Mesothelial cell of epicardium (in vitro differentiated cells): ENCODE measurements around the gene EVX1. TPM values are rescaled to one million over a fixed set of nuclear protein-coding genes. Genes with fewer than 3 reads are reported as not detected.
A peak's percentile ranks its signal among the peaks of the same experiment; 100 is the strongest.

ENCODE experiments used
- DNase-seq, 2 experiments: peaks; one replicate each; pipeline ENCODE4 v3.0.0; 2021; ENCODE audit warnings: low spot score in 2 of 2; ENCODE audit not compliant: unreplicated experiment in 2 of 2
- H3K27ac Mint-ChIP-seq: 2 replicates; pipeline ENCODE4 v1.8.0; 2021; ENCODE audit warnings: mixed read lengths
- H3K27me3 Mint-ChIP-seq: 2 replicates; pipeline ENCODE4 v1.8.0; 2021; ENCODE audit warnings: low read depth, mixed read lengths
- H3K36me3 Mint-ChIP-seq: 2 replicates; pipeline ENCODE4 v1.8.0; 2021; ENCODE audit warnings: mixed read lengths
- H3K4me1 Mint-ChIP-seq: 2 replicates; pipeline ENCODE4 v1.8.0; 2021; ENCODE audit warnings: mixed read lengths
- H3K4me3 Mint-ChIP-seq: 2 replicates; pipeline ENCODE4 v1.8.0; 2021; ENCODE audit warnings: mild to moderate bottlenecking, moderate library complexity, mixed read lengths
- H3K9me3 Mint-ChIP-seq: 2 replicates; pipeline ENCODE4 v1.8.0; 2021; ENCODE audit warnings: mixed read lengths
- total RNA-seq: library from RNA; stranded (reverse); gene quantifications from 3 replicates; pipeline ENCODE4 v1.2.1, GENCODE V29; 2021
- TF ChIP-seq, protein P1 (sequence below): fragments of 200-600 bp; sonication (generic); IDR thresholded peaks from one replicate; pipeline ENCODE4 v1.5.0; 2021; ENCODE audit warnings: antibody characterized with exemption; ENCODE audit not compliant: unreplicated experiment

Gene EVX1
- total RNA-seq, 1 donor from 2014 or later: 1.4 TPM

GRCh38 chr7:27249724-27250556 lies 7.3 kb downstream of the EVX1 start:
- no peaks in the 10 kb centered on the region for H3K36me3 Mint-ChIP-seq
- no peak for DNase-seq
- no peak overlapping the region for H3K27ac Mint-ChIP-seq
- TF ChIP-seq, protein P1, sequence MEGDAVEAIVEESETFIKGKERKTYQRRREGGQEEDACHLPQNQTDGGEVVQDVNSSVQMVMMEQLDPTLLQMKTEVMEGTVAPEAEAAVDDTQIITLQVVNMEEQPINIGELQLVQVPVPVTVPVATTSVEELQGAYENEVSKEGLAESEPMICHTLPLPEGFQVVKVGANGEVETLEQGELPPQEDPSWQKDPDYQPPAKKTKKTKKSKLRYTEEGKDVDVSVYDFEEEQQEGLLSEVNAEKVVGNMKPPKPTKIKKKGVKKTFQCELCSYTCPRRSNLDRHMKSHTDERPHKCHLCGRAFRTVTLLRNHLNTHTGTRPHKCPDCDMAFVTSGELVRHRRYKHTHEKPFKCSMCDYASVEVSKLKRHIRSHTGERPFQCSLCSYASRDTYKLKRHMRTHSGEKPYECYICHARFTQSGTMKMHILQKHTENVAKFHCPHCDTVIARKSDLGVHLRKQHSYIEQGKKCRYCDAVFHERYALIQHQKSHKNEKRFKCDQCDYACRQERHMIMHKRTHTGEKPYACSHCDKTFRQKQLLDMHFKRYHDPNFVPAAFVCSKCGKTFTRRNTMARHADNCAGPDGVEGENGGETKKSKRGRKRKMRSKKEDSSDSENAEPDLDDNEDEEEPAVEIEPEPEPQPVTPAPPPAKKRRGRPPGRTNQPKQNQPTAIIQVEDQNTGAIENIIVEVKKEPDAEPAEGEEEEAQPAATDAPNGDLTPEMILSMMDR: no peak
- no peaks in the 10 kb centered on the region for H3K9me3 Mint-ChIP-seq
- no peak overlapping the region for H3K4me3 Mint-ChIP-seq
- H3K27me3 Mint-ChIP-seq: peaks cover 98% of the 10 kb centered on the region
- H3K4me1 Mint-ChIP-seq: peaks cover 16% of the 10 kb centered on the region

DNA sequence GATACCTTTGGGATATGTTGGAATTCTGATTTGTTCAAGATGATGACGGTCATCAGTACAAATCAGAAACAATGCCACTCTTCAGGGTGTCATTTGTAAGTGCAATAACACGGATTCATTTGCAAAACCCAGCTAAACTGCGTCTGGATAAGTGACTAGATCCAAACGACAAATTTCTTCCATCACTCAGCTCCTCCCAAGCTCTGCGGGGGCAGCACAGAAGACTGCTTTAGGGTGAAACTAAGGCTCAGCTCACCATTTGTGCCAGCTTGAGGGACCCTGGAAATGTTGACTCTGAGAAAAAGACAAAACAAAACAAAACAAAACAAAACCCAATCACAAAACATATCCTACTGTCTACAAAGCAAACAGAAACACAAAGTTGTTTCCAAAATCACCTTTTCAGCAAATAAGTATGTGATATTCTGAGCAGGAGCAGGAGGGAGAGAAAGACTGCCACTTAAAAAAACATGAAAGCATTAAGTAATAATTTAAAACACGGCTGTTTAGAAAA lies 8.0 kb downstream of the EVX1 start:
- no peaks in the 10 kb centered on the region for H3K36me3 Mint-ChIP-seq
- TF ChIP-seq, protein P1: no peak
- H3K4me3 Mint-ChIP-seq: no peak overlapping the region
- no peaks in the 10 kb centered on the region for H3K9me3 Mint-ChIP-seq
- H3K27ac Mint-ChIP-seq: no peak overlapping the region
- peaks cover 11% of the 10 kb centered on the region for H3K4me1 Mint-ChIP-seq
- no peak for DNase-seq
- peaks cover 96% of the 10 kb centered on the region for H3K27me3 Mint-ChIP-seq

DNA sequence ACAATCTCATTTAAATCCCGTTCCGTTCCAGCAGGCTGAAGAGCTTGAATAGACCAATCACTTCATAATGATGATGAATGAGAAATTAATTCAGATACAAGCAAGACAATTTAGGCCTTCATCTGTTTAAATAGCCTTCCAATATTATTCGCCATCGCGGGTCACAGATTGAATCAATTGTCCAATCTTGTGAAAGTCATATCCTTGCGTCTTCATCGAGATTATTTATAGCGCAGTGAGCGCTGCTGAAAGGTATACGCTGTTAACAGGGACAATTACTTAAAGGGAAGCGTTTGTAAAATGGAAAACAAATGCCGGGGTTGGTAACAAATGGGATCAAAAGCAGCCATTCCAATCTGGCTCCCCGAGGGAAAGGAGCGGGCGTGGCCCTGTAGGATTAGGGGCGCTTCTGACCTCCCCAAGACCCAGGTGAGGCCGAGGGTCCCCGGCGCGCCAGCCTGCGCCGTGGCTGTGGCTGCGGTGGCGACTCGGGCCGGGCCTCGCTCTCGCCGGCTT lies 8.6 kb downstream of the EVX1 start:
- Mint-ChIP-seq H3K36me3 (no peaks in the 10 kb centered on the region), H3K4me1 (peaks cover 11% of the 10 kb centered on the region), H3K27ac (no peak overlapping the region), H3K27me3 (peaks cover 90% of the 10 kb centered on the region), H3K9me3 (no peaks in the 10 kb centered on the region), H3K4me3 (no peak overlapping the region)
- DNase-seq: no peak
- TF ChIP-seq, protein P1: no peak

GRCh38 chr7:27251652-27252590 lies 9.3 kb downstream of the EVX1 start:
- Mint-ChIP-seq H3K4me3 (peak overlapping the region; percentile 24), H3K27me3 (peaks cover 83% of the 10 kb centered on the region), H3K4me1 (peaks cover 11% of the 10 kb centered on the region), H3K36me3 (no peaks in the 10 kb centered on the region), H3K9me3 (no peaks in the 10 kb centered on the region), H3K27ac (no peak overlapping the region)
- no peak for DNase-seq
- TF ChIP-seq, protein P1: no peak

- Mint-ChIP-seq H3K27ac (no peak overlapping the region), H3K9me3 (no peaks in the 10 kb centered on the region), H3K36me3 (no peaks in the 10 kb centered on the region), H3K4me3 (no peak overlapping the region), H3K27me3 (peaks cover 65% of the 10 kb centered on the region), H3K4me1 (peaks cover 11% of the 10 kb centered on the region)
- TF ChIP-seq, protein P1: no peak
- DNase-seq: no peak
Measured at GRCh38 chr7:27254625-27255024, 12.0 kb downstream of the EVX1 start.
